Activated naive CD4-positive, alpha-beta T cell treated with anti-CD3 and anti-CD28 coated beads for 36 hours (primary cell): ENCODE data around the gene WDR91. TPM values are rescaled to one million over a fixed set of nuclear protein-coding genes. Genes with fewer than 3 reads are reported as not detected.

Experiments used
- CTCF ChIA-PET: fragments of 350-600 bp; sonication (Branson Sonifier 250); formaldehyde crosslinking; loops from one replicate; lab custom pipeline; 2021; ENCODE audit warnings: antibody characterized with exemption; lab: Charles Lee
- DNase-seq: peaks from one replicate; pipeline ENCODE4 v3.0.0-alpha.2; 2020
- H3K27ac Mint-ChIP-seq: one replicate; pipeline ENCODE4 v1.8.0; 2021; ENCODE audit warnings: mild to moderate bottlenecking, mixed read lengths
- H3K27me3 Mint-ChIP-seq: one replicate; pipeline ENCODE4 v1.8.0; 2021; ENCODE audit warnings: low read depth, mixed read lengths
- H3K36me3 Mint-ChIP-seq: one replicate; pipeline ENCODE4 v1.8.0; 2021; ENCODE audit warnings: low read depth, mixed read lengths
- H3K4me1 Mint-ChIP-seq: one replicate; pipeline ENCODE4 v1.8.0; 2021; ENCODE audit warnings: low read depth, mixed read lengths
- H3K4me3 Mint-ChIP-seq: one replicate; pipeline ENCODE4 v1.8.0; 2021; ENCODE audit warnings: mild to moderate bottlenecking, moderate library complexity, mixed read lengths
- H3K9me3 Mint-ChIP-seq: one replicate; pipeline ENCODE4 v1.8.0; 2021; ENCODE audit warnings: mixed read lengths
- intact Hi-C: fragments of 100-400 bp; cut with micrococcal nuclease; formaldehyde crosslinking; loops from one replicate; pipeline ENCODE4 v1.15.1; 2023
- total RNA-seq, 2 experiments: library from RNA; stranded (reverse); gene quantifications; one replicate each; pipeline ENCODE4 v1.2.3, GENCODE V29; 2021

Gene WDR91
- total RNA-seq, 2 experiments from 2014 or later = 10.6 to 11.1 TPM

DNA sequence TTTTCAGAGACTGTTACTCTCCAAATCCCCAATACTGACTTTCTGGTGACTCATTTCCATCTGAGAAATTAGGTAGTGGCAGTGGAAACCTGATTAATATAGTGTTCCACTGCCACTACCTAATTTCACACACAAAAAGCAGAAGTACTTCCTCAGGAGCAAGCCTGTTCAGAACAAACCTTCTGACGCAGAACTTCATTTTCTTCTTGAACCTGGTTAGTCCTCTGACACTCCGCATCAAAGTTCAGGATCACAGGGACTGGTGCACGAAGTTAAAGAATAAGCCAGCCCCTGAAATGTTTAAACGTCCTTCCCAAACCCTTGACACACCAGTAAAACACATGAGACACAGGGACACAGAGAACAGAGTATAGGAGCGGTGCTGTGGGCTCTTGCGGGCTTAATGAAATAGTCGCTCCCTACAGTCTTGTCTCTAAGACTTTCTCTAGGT, 4.4 kb downstream of the WDR91 start:
- H3K4me1 Mint-ChIP-seq = peaks cover 61% of the 10 kb centered on the region
- H3K4me3 Mint-ChIP-seq = no peak overlapping the region
- DNase-seq = no peak
- CTCF ChIA-PET = interaction anchor here (0.7 to 1.7 kb wide), 2 partner anchors 9 to 73 kb away, joined by 3 to 4 read pairs; no protein-coding TSS in a partner anchor
- H3K27me3 Mint-ChIP-seq = no peaks in the 10 kb centered on the region
- peaks cover 25% of the 10 kb centered on the region for H3K36me3 Mint-ChIP-seq
- no peak overlapping the region for H3K27ac Mint-ChIP-seq
- intact Hi-C loops = no loop called here
- H3K9me3 Mint-ChIP-seq = no peaks in the 10 kb centered on the region

DNA sequence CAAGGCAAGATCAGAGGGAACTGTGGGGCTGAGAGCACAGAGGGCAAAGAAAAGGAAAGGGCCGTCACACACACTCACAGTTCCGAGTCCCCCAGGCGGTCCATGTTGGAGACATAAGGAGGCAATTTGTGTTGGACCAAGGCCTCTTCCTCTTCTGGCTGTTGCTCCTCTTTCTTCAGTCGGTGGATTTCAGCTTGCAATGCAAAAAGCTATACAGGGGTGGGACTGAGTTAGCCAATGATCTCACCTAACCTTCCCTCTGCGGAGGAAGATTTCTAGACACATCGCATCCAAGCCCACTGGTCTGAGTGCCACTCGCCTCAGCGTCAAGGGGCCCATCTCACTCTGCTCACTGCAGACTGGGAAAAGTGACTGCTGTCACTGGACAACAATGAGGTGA, 5.5 kb downstream of the WDR91 start:
- H3K4me1 Mint-ChIP-seq = peaks cover 66% of the 10 kb centered on the region
- H3K27ac Mint-ChIP-seq = no peak overlapping the region
- H3K36me3 Mint-ChIP-seq = peaks cover 28% of the 10 kb centered on the region
- no peak overlapping the region for H3K4me3 Mint-ChIP-seq
- H3K27me3 Mint-ChIP-seq = no peaks in the 10 kb centered on the region
- CTCF ChIA-PET = interaction anchor here (0.6 to 2.1 kb wide), 3 partner anchors 10 to 219 kb away, joined by 3 to 5 read pairs (median 3); no protein-coding TSS in a partner anchor
- H3K9me3 Mint-ChIP-seq = no peaks in the 10 kb centered on the region
- DNase-seq = no peak
- intact Hi-C loops = no loop called here

DNA sequence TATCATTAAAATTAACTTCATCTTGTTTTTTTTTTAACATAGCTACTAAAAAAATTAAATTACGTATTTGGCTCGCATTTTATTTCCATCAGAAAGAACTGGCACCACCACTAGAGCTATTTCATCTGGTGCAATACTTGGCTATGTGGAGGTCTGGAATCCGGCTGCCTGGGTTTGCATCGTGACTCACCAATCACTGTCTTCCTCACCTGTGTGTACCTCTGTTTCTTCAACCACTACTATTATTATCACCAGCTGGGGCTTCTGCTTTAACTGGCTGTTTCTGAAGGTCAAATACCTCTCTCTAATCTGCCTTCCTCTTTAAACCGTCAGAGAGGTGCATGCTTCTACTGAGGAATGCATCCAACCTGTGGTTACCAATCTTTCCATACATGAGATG, 6.5 kb downstream of the WDR91 start:
- H3K4me3 Mint-ChIP-seq = no peak overlapping the region
- no peak overlapping the region for H3K27ac Mint-ChIP-seq
- H3K9me3 Mint-ChIP-seq = no peaks in the 10 kb centered on the region
- intact Hi-C loops = no loop called here
- H3K27me3 Mint-ChIP-seq = no peaks in the 10 kb centered on the region
- peaks cover 28% of the 10 kb centered on the region for H3K36me3 Mint-ChIP-seq
- peaks cover 57% of the 10 kb centered on the region for H3K4me1 Mint-ChIP-seq
- CTCF ChIA-PET = interaction anchor here (2.1 kb wide), 1 partner anchor 70 kb away, joined by 5 read pairs; no protein-coding TSS in a partner anchor
- no peak for DNase-seq

DNA sequence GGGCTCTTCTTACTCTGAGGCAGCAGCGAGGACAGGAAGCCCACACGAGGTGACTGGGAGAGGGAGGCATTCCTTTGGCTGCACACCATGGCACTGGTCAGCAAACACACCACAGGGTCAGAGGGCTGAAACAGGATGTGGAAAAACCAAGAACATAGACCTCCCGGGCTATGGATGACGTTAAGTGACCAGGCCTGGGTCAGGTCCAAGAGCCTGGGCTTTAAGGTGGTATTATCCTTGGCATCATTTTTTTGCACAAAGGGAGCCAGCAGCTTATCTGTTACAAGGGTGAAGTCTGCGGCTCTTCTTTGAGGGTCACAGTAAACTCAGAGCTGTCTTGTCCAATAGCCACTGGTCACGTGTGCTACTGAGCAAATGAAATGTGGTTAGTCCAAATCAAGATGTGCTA, 7.0 kb downstream of the WDR91 start:
- no peak for DNase-seq
- no peaks in the 10 kb centered on the region for H3K27me3 Mint-ChIP-seq
- peaks cover 52% of the 10 kb centered on the region for H3K4me1 Mint-ChIP-seq
- CTCF ChIA-PET = interaction anchor here (2.1 kb wide), 1 partner anchor 70 kb away, joined by 5 read pairs; no protein-coding TSS in a partner anchor
- no peak overlapping the region for H3K27ac Mint-ChIP-seq
- H3K4me3 Mint-ChIP-seq = no peak overlapping the region
- intact Hi-C loops = no loop called here
- peaks cover 32% of the 10 kb centered on the region for H3K36me3 Mint-ChIP-seq
- no peaks in the 10 kb centered on the region for H3K9me3 Mint-ChIP-seq

DNA sequence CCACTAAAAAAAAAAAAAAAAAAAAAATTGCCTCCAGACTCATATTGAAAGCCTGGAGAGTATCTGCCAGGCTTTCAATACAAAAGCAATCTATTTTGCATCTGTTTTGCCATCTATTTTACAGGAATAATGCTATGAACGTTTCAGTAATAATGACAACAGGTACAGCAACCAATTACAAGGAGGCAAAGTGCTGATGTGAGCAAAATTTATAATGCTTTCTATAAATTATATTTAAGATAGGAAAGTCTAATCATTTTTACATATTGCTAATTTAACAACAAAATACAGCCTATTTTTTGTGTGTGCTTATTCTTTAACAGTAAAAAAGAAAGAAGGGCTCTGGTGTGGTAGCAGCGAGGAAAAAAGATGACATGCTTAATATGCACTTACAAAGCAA, 10.0 kb downstream of the WDR91 start:
- Mint-ChIP-seq H3K4me3 (no peak overlapping the region), H3K27me3 (no peaks in the 10 kb centered on the region), H3K4me1 (peaks cover 28% of the 10 kb centered on the region), H3K27ac (no peak overlapping the region), H3K9me3 (no peaks in the 10 kb centered on the region), H3K36me3 (peaks cover 40% of the 10 kb centered on the region)
- no peak for DNase-seq
- intact Hi-C loops = no loop called here
- CTCF ChIA-PET = no interaction called here

DNA sequence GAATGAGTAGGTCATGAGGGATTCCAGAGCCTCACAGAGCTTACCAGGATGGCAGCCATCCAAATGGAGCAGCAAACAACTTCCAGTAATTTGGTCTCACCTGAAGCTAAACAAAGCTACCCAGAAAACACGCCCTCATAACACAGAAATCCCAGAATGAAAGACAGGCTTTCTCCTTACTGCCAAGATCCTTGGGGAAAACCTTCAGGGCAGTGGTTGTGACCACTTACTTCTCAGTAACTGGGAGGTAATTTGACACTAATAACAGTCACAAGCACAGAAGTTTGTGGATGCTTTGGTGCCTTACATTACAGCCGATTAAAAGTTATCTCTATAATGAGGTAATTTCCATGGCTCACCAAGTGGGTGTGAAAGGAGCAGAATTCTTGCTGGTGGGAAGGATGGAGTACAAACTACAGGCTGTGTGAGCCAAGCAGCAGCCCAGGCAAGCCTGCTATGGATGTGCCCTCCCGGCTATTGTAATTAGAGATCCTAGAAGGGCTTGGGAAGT, 10.4 kb downstream of the WDR91 start:
- H3K27me3 Mint-ChIP-seq = no peaks in the 10 kb centered on the region
- H3K4me1 Mint-ChIP-seq = peaks cover 23% of the 10 kb centered on the region
- H3K4me3 Mint-ChIP-seq = no peak overlapping the region
- no peak overlapping the region for H3K27ac Mint-ChIP-seq
- no peaks in the 10 kb centered on the region for H3K9me3 Mint-ChIP-seq
- intact Hi-C loops = no loop called here
- CTCF ChIA-PET = no interaction called here
- no peak for DNase-seq
- peaks cover 37% of the 10 kb centered on the region for H3K36me3 Mint-ChIP-seq

DNA sequence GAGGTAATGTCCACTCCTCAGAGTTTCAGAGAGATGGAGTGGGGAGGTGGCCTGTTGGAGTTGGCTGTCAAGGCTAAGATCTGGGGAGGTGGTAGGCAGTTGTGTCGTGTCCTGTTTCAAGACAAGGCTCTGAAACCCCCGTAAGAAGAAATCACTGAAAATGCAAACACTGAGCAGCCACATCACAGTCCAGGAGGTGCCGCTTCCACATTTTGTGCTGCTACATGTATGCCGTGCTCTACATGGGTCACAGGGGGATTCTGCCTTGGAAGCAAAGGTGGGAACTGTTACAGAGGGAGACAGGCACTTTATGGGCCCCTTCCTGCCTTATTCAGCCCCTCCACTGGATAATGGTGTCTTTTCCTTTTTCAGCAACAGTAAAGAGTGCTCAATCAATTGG, 11.9 kb downstream of the WDR91 start:
- intact Hi-C loops = no loop called here
- Mint-ChIP-seq H3K27me3 (no peaks in the 10 kb centered on the region), H3K4me1 (peaks cover 21% of the 10 kb centered on the region), H3K9me3 (no peaks in the 10 kb centered on the region), H3K4me3 (no peak overlapping the region), H3K36me3 (peaks cover 40% of the 10 kb centered on the region), H3K27ac (no peak overlapping the region)
- no peak for DNase-seq
- CTCF ChIA-PET = no interaction called here

DNA sequence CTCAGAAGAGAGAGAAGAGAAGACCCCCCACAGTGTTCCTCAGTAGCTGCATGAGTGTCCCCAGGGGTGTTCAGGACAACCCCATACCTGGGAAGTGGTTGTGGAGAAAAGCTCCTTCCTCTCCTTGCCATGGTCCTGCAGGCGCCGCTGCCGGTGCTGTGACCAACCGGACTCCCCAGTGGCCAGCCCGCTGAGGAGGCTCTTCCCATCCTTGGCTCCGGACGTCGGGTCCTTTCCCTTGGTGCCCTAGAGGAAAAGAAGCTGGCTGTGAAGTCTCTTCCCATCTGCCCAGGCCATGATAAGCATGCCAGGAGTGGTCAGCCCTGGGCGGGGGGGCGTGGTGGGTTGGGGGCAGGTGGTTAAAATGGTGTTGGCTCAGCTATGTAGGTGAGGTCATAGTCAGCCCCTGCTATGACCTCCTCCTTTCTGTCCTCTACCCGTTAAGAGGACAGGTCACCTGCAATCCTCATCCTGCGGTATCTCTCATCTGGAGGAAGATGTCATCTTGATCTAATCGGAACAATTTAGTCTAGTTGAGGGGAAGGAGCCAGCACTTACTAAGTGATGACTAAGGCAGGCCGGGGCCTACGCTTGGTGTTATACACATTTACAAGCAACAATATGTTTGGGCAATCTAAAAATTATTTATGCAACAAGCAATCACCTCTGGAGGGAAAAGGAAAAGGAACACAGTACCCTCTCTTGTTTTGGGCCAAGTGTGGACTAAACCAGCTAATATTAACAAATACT, 13.2 kb downstream of the WDR91 start:
- CTCF ChIA-PET = interaction anchor here (0.5 kb wide), 1 partner anchor 9 kb away, joined by 3 read pairs; no protein-coding TSS in a partner anchor
- Mint-ChIP-seq H3K4me1 (peaks cover 14% of the 10 kb centered on the region), H3K27me3 (no peaks in the 10 kb centered on the region), H3K9me3 (no peaks in the 10 kb centered on the region), H3K36me3 (peaks cover 36% of the 10 kb centered on the region), H3K27ac (no peak overlapping the region), H3K4me3 (no peak overlapping the region)
- intact Hi-C loops = no loop called here
- no peak for DNase-seq

DNA sequence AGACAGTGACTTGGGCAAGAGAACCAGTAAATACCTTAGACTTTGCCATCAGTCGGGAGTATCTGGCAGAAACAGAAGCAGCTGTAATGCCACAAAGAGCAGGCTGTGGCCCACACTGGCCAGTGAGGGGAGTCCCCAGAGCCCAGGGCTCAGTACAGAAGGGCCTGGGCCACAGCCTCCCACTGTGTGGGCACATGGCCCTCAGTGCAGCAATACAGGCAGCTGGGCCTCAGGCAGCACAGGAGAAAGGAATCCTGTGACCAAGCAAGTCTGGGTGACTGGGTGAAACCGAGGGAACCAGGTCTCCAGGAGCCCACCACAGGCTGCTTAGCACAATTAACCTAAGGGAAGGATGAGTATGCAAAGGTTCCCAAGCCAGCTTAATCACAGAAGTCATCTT, 14.0 kb downstream of the WDR91 start:
- Mint-ChIP-seq H3K36me3 (peaks cover 40% of the 10 kb centered on the region), H3K9me3 (no peaks in the 10 kb centered on the region), H3K4me3 (no peak overlapping the region), H3K27ac (no peak overlapping the region), H3K4me1 (peaks cover 8% of the 10 kb centered on the region), H3K27me3 (no peaks in the 10 kb centered on the region)
- CTCF ChIA-PET = no interaction called here
- DNase-seq = no peak
- intact Hi-C loops = no loop called here

DNA sequence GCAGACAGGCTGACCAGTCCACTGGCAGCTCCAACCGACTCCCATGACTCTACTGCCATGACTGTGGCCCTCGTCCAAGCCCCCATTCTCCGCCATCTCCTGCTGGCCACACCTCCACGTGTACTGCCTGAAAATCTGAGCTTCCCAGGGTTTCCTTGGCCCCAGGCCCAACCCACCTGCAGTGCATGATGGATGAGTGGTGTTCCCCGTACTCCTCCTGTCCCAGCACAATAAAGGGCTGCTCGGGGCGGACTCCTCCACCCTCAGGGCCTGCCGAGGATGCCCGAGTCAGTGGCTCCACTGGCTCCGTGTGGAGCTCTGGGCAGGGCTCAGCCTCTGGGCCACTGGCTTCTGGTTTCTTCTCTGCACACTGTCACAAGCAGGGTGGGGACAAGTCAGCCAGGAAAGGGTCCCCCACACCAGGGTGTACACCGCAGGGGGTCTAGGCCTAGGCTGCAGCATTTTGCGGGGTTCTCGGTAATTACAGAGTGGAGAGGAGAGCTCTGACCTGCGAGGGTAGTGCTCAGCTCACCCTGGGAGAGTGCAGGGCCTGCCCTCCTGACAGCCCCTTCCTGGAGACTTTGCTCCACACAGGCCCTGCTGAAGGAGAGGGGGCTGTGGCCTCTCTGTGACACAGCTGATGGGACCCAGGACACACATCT, 15.2 kb downstream of the WDR91 start:
- no peaks in the 10 kb centered on the region for H3K27me3 Mint-ChIP-seq
- intact Hi-C loops = no loop called here
- H3K27ac Mint-ChIP-seq = no peak overlapping the region
- peaks cover 40% of the 10 kb centered on the region for H3K36me3 Mint-ChIP-seq
- DNase-seq = no peak
- CTCF ChIA-PET = interaction anchor here (0.6 kb wide), 1 partner anchor 10 kb away, joined by 3 read pairs; no protein-coding TSS in a partner anchor
- no peaks in the 10 kb centered on the region for H3K9me3 Mint-ChIP-seq
- H3K4me1 Mint-ChIP-seq = peaks cover 3% of the 10 kb centered on the region
- H3K4me3 Mint-ChIP-seq = no peak overlapping the region

DNA sequence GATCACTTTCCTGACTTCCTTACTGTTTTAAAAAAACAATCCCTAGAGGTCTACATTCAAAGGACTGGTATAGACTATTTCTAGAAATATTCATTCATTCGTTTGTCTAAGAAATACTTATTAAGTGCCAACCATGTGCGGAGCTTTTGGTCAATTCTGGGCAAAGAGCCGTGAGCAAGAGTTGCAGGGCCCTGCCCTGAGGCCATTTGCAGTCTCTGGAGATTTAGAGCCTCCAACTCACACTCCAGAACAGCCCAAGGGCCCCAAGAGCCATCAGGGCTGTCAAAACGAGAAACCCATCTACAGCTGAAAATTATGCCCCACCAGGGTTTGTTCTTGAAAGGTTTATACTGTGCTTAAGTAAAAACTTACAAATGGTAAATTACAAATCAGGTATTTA, 16.2 kb downstream of the WDR91 start:
- CTCF ChIA-PET = no interaction called here
- Mint-ChIP-seq H3K27me3 (no peaks in the 10 kb centered on the region), H3K27ac (no peak overlapping the region), H3K4me3 (no peak overlapping the region), H3K9me3 (no peaks in the 10 kb centered on the region), H3K36me3 (peaks cover 46% of the 10 kb centered on the region), H3K4me1 (peaks cover 3% of the 10 kb centered on the region)
- no peak for DNase-seq
- intact Hi-C loops = no loop called here

DNA sequence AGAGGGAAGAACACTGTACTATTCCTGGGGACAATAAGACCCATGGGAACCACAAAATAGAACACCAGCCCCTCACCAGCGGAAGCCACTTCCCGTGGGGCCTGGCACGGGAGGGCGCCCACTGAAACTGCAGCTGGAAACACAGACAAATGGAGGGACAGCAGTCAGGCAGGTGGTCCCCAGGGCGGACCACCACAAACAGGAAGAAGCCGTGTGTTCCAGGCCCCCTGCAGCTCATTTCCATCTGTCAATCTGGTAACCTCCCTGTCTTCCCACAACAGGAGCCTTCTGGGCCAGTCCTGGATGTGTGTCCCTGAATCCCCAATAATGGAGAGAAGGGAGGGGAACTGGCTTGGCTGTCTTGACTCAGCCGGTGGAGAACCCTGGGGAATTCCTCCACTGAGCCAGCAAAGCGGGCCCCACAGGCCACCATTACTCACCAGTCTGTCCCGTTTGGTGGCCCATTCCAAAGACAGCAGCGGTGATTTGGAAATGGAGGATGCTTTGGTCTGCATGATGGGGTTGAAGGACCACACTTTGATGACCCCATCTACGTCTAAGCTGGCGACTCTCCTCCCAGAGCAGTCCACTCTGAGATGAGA, 16.7 kb downstream of the WDR91 start:
- Mint-ChIP-seq H3K27ac (no peak overlapping the region), H3K36me3 (peaks cover 47% of the 10 kb centered on the region), H3K27me3 (no peaks in the 10 kb centered on the region), H3K4me1 (peaks cover 3% of the 10 kb centered on the region), H3K4me3 (no peak overlapping the region), H3K9me3 (no peaks in the 10 kb centered on the region)
- DNase-seq = no peak
- intact Hi-C loops = no loop called here
- CTCF ChIA-PET = no interaction called here
